PC-3 (cell line): ENCODE measurements around the gene LGALS9. TPM values are rescaled to one million over a fixed set of nuclear protein-coding genes. Genes with fewer than 3 reads are reported as not detected.
"Not testable (repeated sequence)": the region's sequence is repeated elsewhere in the genome, so short reads cannot be mapped to it uniquely, and the experiment has no call there.

ENCODE experiments used
- ATAC-seq: fragments of 200-7000 bp; cut with Tn5 transposase; 2 replicates; pipeline ENCODE4 v1.9.1; 2020; ENCODE audit warnings: mild to moderate bottlenecking, moderate library complexity
- BruUV-seq: library from RNA; stranded (reverse); fragments of 400-500 nt; replicated peaks from 2 replicates; lab custom pipeline; 2021; lab: Mats Ljungman, UMichigan
- CTCF ChIA-PET: fragments of 300-600 bp; sonication (Branson Sonifier 250); formaldehyde crosslinking; loops from one replicate; lab custom pipeline; 2022; ENCODE audit warnings: antibody characterized with exemption; lab: Charles Lee
- POLR2A ChIA-PET: fragments of 300-600 bp; sonication (Branson Sonifier 250); formaldehyde crosslinking; loops from one replicate; lab custom pipeline; 2022; ENCODE audit warnings: antibody characterized with exemption; ENCODE audit not compliant: unreplicated experiment; lab: Charles Lee
- DNase-seq: peaks from one replicate; pipeline ENCODE4 v3.0.0-alpha.2; 2015
- H2AFZ ChIP-seq: fragments of 300-600 bp; sonication (generic); 2 replicates; pipeline ENCODE4 v1.6.0; 2016; ENCODE audit warnings: antibody characterized with exemption, low read length
- H3F3A ChIP-seq: fragments of 300-600 bp; sonication (generic); one replicate; pipeline ENCODE4 v1.6.0; 2017; ENCODE audit warnings: antibody characterized with exemption, low read length, control low read depth, mild to moderate bottlenecking; ENCODE audit not compliant: unreplicated experiment
- H3K27ac ChIP-seq: fragments of 300-600 bp; sonication (generic); 2 replicates; pipeline ENCODE4 v1.5.1; 2016; ENCODE audit warnings: mild to moderate bottlenecking, low read length
- H3K27me3 ChIP-seq: fragments of 300-600 bp; sonication (generic); 2 replicates; pipeline ENCODE4 v1.6.1; 2016; ENCODE audit warnings: low read length, mixed read lengths
- H3K36me3 ChIP-seq: fragments of 300-600 bp; sonication (generic); 2 replicates; pipeline ENCODE4 v1.6.1; 2016; ENCODE audit warnings: low read depth, mixed run types, low read length, mixed read lengths
- H3K4me1 ChIP-seq: fragments of 300-600 bp; sonication (generic); 2 replicates; pipeline ENCODE4 v1.5.1; 2016; ENCODE audit warnings: low read length; ENCODE audit not compliant: insufficient read depth
- H3K4me2 ChIP-seq: fragments of 300-600 bp; sonication (generic); 2 replicates; pipeline ENCODE4 v1.6.0; 2016; ENCODE audit warnings: low read length
- H3K4me3 ChIP-seq: fragments of 300-600 bp; sonication (generic); 2 replicates; pipeline ENCODE4 v1.5.1; 2016; ENCODE audit warnings: mild to moderate bottlenecking, low read length, mixed read lengths
- H3K79me2 ChIP-seq: fragments of 300-600 bp; sonication (generic); 2 replicates; pipeline ENCODE4 v1.6.1; 2017; ENCODE audit warnings: low read length, mixed read lengths
- H3K9ac ChIP-seq: fragments of 300-600 bp; sonication (generic); 2 replicates; pipeline ENCODE4 v1.6.0; 2016; ENCODE audit warnings: mild to moderate bottlenecking, low read length
- H3K9me2 ChIP-seq: fragments of 300-600 bp; sonication (generic); replicated peaks from 2 replicates; pipeline ENCODE4 v1.6.1; 2016; ENCODE audit warnings: mixed run types, low read length, mixed read lengths
- H3K9me3 ChIP-seq: fragments of 300-600 bp; sonication (generic); 2 replicates; pipeline ENCODE4 v1.6.1; 2016; ENCODE audit warnings: low read length, mixed read lengths
- H4K20me1 ChIP-seq: fragments of 300-600 bp; sonication (generic); 2 replicates; pipeline ENCODE4 v1.6.1; 2016; ENCODE audit warnings: low read length, mixed read lengths
- EZH2 ChIP-seq: fragments of 300-600 bp; sonication (generic); IDR thresholded peaks from one replicate; pipeline ENCODE4 v1.6.1; 2017; ENCODE audit warnings: antibody characterized with exemption, mild to moderate bottlenecking, low read length; ENCODE audit not compliant: unreplicated experiment
- EZH2phosphoT487 ChIP-seq: fragments of 300-600 bp; sonication (generic); IDR thresholded peaks from 2 replicates; pipeline ENCODE4 v1.6.1; 2018; ENCODE audit warnings: mild to moderate bottlenecking, antibody characterized with exemption, low read length, borderline replicate concordance
- intact Hi-C: fragments of 100-400 bp; cut with micrococcal nuclease; formaldehyde crosslinking; loops from 2 replicates; pipeline ENCODE4 v1.9.0; 2023
- total RNA-seq: library from RNA; depleted of rRNA; stranded (reverse); fragments of >200 nt; gene quantifications from 2 replicates; pipeline ENCODE4 v1.2.3, GENCODE V29; 2014
- TF ChIP-seq, protein P1 (sequence below): fragments of 300-600 bp; sonication (generic); conservative IDR thresholded peaks from 2 replicates; pipeline ENCODE4 v1.5.1; 2017; ENCODE audit warnings: antibody characterized with exemption, low read depth, mild to moderate bottlenecking, low read length

LGALS9 gene
- total RNA-seq, 1 experiment from 2014 or later = 1.1 TPM

DNA sequence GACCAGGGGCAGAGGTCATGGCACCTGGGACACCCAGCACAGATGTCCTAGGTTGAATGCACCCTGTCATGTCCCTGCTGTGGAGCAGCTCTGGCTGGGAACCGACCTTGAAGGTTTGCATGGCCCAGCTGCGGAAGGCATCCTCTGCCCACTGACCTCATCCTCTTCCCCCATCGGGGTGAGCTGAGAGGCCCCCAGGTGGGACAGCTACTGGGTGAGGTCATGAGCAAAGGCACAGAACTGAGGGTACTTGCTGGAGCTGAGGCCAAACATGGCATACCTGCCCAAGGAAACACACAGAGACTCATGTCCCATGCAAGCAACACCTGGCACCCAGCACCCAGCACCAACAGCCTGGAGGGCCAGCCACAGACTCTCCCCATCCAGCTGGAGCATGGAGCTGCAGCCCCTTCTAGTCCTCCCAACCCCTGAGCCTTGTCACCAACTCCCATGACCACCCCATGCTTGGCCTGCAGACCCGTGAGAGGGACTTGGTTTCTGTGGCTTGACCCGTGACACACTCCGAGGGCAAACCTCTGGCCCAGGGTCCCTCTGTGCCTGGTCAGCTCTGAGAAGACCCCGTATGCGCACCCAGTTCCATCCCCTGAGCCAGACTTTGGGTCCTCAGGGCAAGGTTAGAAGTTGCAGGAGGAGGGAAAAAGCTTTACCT lies 33.1 kb downstream of the LGALS9 start:
- intact Hi-C loops = no loop called here
- H2AFZ ChIP-seq = no peak overlapping the region
- BruUV-seq = no TSS peak
- no peak for DNase-seq
- no peak overlapping the region for H3K27ac ChIP-seq
- no peaks in the 10 kb centered on the region for H3K79me2 ChIP-seq
- no peaks in the 10 kb centered on the region for H3F3A ChIP-seq
- H4K20me1 ChIP-seq = no peaks in the 10 kb centered on the region
- H3K4me1 ChIP-seq = no peaks in the 10 kb centered on the region
- no peak overlapping the region for H3K4me3 ChIP-seq
- no peak overlapping the region for H3K4me2 ChIP-seq
- TF ChIP-seq EZH2phosphoT487 (no peak), EZH2 (no peak)
- TF ChIP-seq, protein P1, sequence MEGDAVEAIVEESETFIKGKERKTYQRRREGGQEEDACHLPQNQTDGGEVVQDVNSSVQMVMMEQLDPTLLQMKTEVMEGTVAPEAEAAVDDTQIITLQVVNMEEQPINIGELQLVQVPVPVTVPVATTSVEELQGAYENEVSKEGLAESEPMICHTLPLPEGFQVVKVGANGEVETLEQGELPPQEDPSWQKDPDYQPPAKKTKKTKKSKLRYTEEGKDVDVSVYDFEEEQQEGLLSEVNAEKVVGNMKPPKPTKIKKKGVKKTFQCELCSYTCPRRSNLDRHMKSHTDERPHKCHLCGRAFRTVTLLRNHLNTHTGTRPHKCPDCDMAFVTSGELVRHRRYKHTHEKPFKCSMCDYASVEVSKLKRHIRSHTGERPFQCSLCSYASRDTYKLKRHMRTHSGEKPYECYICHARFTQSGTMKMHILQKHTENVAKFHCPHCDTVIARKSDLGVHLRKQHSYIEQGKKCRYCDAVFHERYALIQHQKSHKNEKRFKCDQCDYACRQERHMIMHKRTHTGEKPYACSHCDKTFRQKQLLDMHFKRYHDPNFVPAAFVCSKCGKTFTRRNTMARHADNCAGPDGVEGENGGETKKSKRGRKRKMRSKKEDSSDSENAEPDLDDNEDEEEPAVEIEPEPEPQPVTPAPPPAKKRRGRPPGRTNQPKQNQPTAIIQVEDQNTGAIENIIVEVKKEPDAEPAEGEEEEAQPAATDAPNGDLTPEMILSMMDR = no peak
- no peaks in the 10 kb centered on the region for H3K9me2 ChIP-seq
- no peaks in the 10 kb centered on the region for H3K9me3 ChIP-seq
- CTCF ChIA-PET = no interaction called here
- H3K27me3 ChIP-seq = no peaks in the 10 kb centered on the region
- POLR2A ChIA-PET = no interaction called here
- no peak for ATAC-seq
- no peaks in the 10 kb centered on the region for H3K36me3 ChIP-seq
- H3K9ac ChIP-seq = no peak overlapping the region

GRCh38 chr17:27664606-27664965 lies 33.6 kb downstream of the LGALS9 start:
- ATAC-seq (no peak), DNase-seq (no peak)
- Histone ChIP-seq H3K9ac (no peak overlapping the region), H3K4me3 (no peak overlapping the region), H3F3A (no peaks in the 10 kb centered on the region), H3K4me1 (no peaks in the 10 kb centered on the region), H3K9me3 (no peaks in the 10 kb centered on the region), H3K27ac (no peak overlapping the region), H3K4me2 (no peak overlapping the region), H3K36me3 (no peaks in the 10 kb centered on the region), H2AFZ (no peak overlapping the region), H4K20me1 (no peaks in the 10 kb centered on the region), H3K27me3 (no peaks in the 10 kb centered on the region), H3K9me2 (no peaks in the 10 kb centered on the region), H3K79me2 (no peaks in the 10 kb centered on the region)
- TF ChIP-seq, protein P1 = no peak
- TF ChIP-seq EZH2 = no peak
- no peak for TF ChIP-seq EZH2phosphoT487
- POLR2A ChIA-PET = no interaction called here
- intact Hi-C loops = no loop called here
- CTCF ChIA-PET = no interaction called here
- no TSS peak for BruUV-seq

- no peak for TF ChIP-seq EZH2phosphoT487
- TF ChIP-seq, protein P1 = no peak
- TF ChIP-seq EZH2 = no peak
- no peaks in the 10 kb centered on the region for H3K9me3 ChIP-seq
- ChIA-PET POLR2A (no interaction called here), CTCF (interaction anchor here (0.7 kb wide), 1 partner anchor 209 kb away, joined by 3 read pairs; the partner anchor contains the start of gene KSR1)
- no peaks in the 10 kb centered on the region for H4K20me1 ChIP-seq
- intact Hi-C loops = no loop called here
- H3K79me2 ChIP-seq = no peaks in the 10 kb centered on the region
- H3K9me2 ChIP-seq = no peaks in the 10 kb centered on the region
- BruUV-seq = no TSS peak
- H3K4me1 ChIP-seq = no peaks in the 10 kb centered on the region
- no peak overlapping the region for H2AFZ ChIP-seq
- H3K27me3 ChIP-seq = no peaks in the 10 kb centered on the region
- H3F3A ChIP-seq = no peaks in the 10 kb centered on the region
- no peak overlapping the region for H3K9ac ChIP-seq
- no peak overlapping the region for H3K4me3 ChIP-seq
- H3K27ac ChIP-seq = no peak overlapping the region
- DNase-seq = no peak
- H3K36me3 ChIP-seq = no peaks in the 10 kb centered on the region
- no peak overlapping the region for H3K4me2 ChIP-seq
- no peak for ATAC-seq
Measured at GRCh38 chr17:27665549-27665948, 34.6 kb downstream of the LGALS9 start.

GRCh38 chr17:27666270-27666669 lies 35.3 kb downstream of the LGALS9 start:
- CTCF ChIA-PET, POLR2A ChIA-PET, H3F3A ChIP-seq, H3K4me1 ChIP-seq, H3K27ac ChIP-seq, DNase-seq, H2AFZ ChIP-seq, H3K27me3 ChIP-seq, ATAC-seq, H3K9me3 ChIP-seq, intact Hi-C loops, H3K4me2 ChIP-seq, H4K20me1 ChIP-seq, H3K79me2 ChIP-seq, H3K4me3 ChIP-seq, BruUV-seq, H3K9ac ChIP-seq, H3K36me3 ChIP-seq, H3K9me2 ChIP-seq: not testable (repeated sequence)
